Iris pigment epithelial cell (primary cell): Measurements from ENCODE around the gene CHST5.
"Not testable (repeated sequence)": the region's sequence is repeated elsewhere in the genome, so short reads cannot be mapped to it uniquely, and the experiment has no call there.

Experiments used
- DNase-seq: peaks from one replicate; pipeline ENCODE4 v3.0.0-alpha.2; 2011; ENCODE audit warnings: low read depth

The CHST5 gene

GRCh38 chr16:75506107-75506506 lies 29.8 kb downstream of the CHST5 start:
- no peak for DNase-seq

GRCh38 chr16:75503801-75504200 lies 32.1 kb downstream of the CHST5 start:
- DNase-seq: no peak

GRCh38 chr16:75502916-75503605 lies 32.8 kb downstream of the CHST5 start:
- DNase-seq: no peak

- DNase-seq: peak; percentile 81
Observed at GRCh38 chr16:75501820-75502219, 34.1 kb downstream of the CHST5 start.

GRCh38 chr16:75501359-75501758 lies 34.5 kb downstream of the CHST5 start:
- DNase-seq: no peak

- DNase-seq: not testable (repeated sequence)
Observed at GRCh38 chr16:75498605-75499322, 37.1 kb downstream of the CHST5 start.

GRCh38 chr16:75497558-75497957 lies 38.4 kb downstream of the CHST5 start:
- DNase-seq: no peak

GRCh38 chr16:75495076-75495674 lies 40.7 kb downstream of the CHST5 start, which contains the start of gene CHST6:
CHST6 (minus strand) TSS chr16:75495441; CDS start chr16:75479828, 15,613 bp downstream.
- peak; percentile 49 for DNase-seq

GRCh38 chr16:75494661-75495075 lies 41.2 kb downstream of the CHST5 start:
- no peak for DNase-seq

GRCh38 chr16:75494184-75494583 lies 41.7 kb downstream of the CHST5 start:
- no peak for DNase-seq

- no peak for DNase-seq
Observed at GRCh38 chr16:75491876-75492275, 44.0 kb downstream of the CHST5 start.

GRCh38 chr16:75488322-75488721 lies 47.6 kb downstream of the CHST5 start:
- no peak for DNase-seq

GRCh38 chr16:75486676-75487313 lies 49.1 kb downstream of the CHST5 start:
- DNase-seq: no peak

- no peak for DNase-seq
Observed at GRCh38 chr16:75486014-75486675, 49.8 kb downstream of the CHST5 start.

GRCh38 chr16:75485230-75486013 lies 50.5 kb downstream of the CHST5 start:
- DNase-seq: no peak

- DNase-seq: peak; percentile 88
Observed at GRCh38 chr16:75483222-75483621, 52.7 kb downstream of the CHST5 start.

GRCh38 chr16:75482434-75483205 lies 53.3 kb downstream of the CHST5 start:
- DNase-seq: no peak

- no peak for DNase-seq
Observed at GRCh38 chr16:75481475-75481874, 54.4 kb downstream of the CHST5 start.

- DNase-seq: no peak
Observed at GRCh38 chr16:75479421-75479990, 56.4 kb downstream of the CHST5 start.
